ENCODE results near the gene DDX5. TPM values are rescaled to one million over a fixed set of nuclear protein-coding genes. Genes with fewer than 3 reads are reported as not detected.

The DDX5 gene
- total RNA-seq, 3 donors from 2014 or later = 616 to 794 (median 655) TPM

- H3K36me3 ChIP-seq = peaks cover 26% of the 10 kb centered on the region
- H3K9me3 ChIP-seq = no peaks in the 10 kb centered on the region
- DNase-seq (ENCODE audit: low spot score in 2 of 2) = no peak
- intact Hi-C loops (cut with DNase I; ENCODE audit: low total_unique reads) = no loop called here
- H3K4me1 ChIP-seq = no peaks in the 10 kb centered on the region
- peak overlapping the region; percentile 16 to 28 for H3K27ac ChIP-seq
- no peak overlapping the region for H3K4me3 ChIP-seq
- TF ChIP-seq CTCF (IDR thresholded peaks at IDR 0.05) (no peak), POLR2AphosphoS5 (IDR thresholded peaks at IDR 0.05) (no peak), POLR2A (IDR thresholded peaks at IDR 0.05) (no peak)
- H3K27me3 ChIP-seq = no peaks in the 10 kb centered on the region
Measured at GRCh38 chr17:64531955-64532371, 25.9 kb upstream of the DDX5 start.

- H3K9me3 ChIP-seq = no peaks in the 10 kb centered on the region
- no peak for TF ChIP-seq POLR2A (IDR thresholded peaks at IDR 0.05)
- TF ChIP-seq CTCF (IDR thresholded peaks at IDR 0.05) = no peak
- TF ChIP-seq POLR2AphosphoS5 (IDR thresholded peaks at IDR 0.05) = no peak
- peaks cover 37% of the 10 kb centered on the region for H3K36me3 ChIP-seq
- intact Hi-C loops (cut with DNase I; ENCODE audit: low total_unique reads) = no loop called here
- no peaks in the 10 kb centered on the region for H3K27me3 ChIP-seq
- no peak overlapping the region for H3K27ac ChIP-seq
- DNase-seq (ENCODE audit: low spot score in 2 of 2) = no peak
- H3K4me1 ChIP-seq = no peaks in the 10 kb centered on the region
- no peak overlapping the region for H3K4me3 ChIP-seq
Measured at GRCh38 chr17:64529221-64529620, 23.1 kb upstream of the DDX5 start.

GRCh38 chr17:64527914-64528313 is 21.8 kb upstream of the DDX5 start:
- no peaks in the 10 kb centered on the region for H3K9me3 ChIP-seq
- no peak overlapping the region for H3K4me3 ChIP-seq
- H3K27me3 ChIP-seq = no peaks in the 10 kb centered on the region
- no peak overlapping the region for H3K27ac ChIP-seq
- no peak for DNase-seq (ENCODE audit: low spot score in 2 of 2)
- peaks cover 35% of the 10 kb centered on the region for H3K36me3 ChIP-seq
- H3K4me1 ChIP-seq = no peaks in the 10 kb centered on the region
- TF ChIP-seq POLR2A (IDR thresholded peaks at IDR 0.05) (no peak), POLR2AphosphoS5 (IDR thresholded peaks at IDR 0.05) (no peak), CTCF (IDR thresholded peaks at IDR 0.05) (no peak)
- intact Hi-C loops (cut with DNase I; ENCODE audit: low total_unique reads) = no loop called here

GRCh38 chr17:64520359-64520758 is 14.3 kb upstream of the DDX5 start:
- Histone ChIP-seq H3K9me3 (no peaks in the 10 kb centered on the region), H3K4me1 (no peaks in the 10 kb centered on the region), H3K27me3 (no peaks in the 10 kb centered on the region), H3K27ac (no peak overlapping the region), H3K4me3 (no peak overlapping the region), H3K36me3 (peaks cover 8% of the 10 kb centered on the region)
- no peak for DNase-seq (ENCODE audit: low spot score in 2 of 2)
- TF ChIP-seq CTCF (IDR thresholded peaks at IDR 0.05) (no peak), POLR2AphosphoS5 (IDR thresholded peaks at IDR 0.05) (no peak), POLR2A (IDR thresholded peaks at IDR 0.05) (no peak)
- intact Hi-C loops (cut with DNase I; ENCODE audit: low total_unique reads) = no loop called here

GRCh38 chr17:64519601-64520000 is 13.5 kb upstream of the DDX5 start:
- no peak for DNase-seq (ENCODE audit: low spot score in 2 of 2)
- TF ChIP-seq CTCF (IDR thresholded peaks at IDR 0.05) = no peak
- TF ChIP-seq POLR2AphosphoS5 (IDR thresholded peaks at IDR 0.05) = no peak
- no peak for TF ChIP-seq POLR2A (IDR thresholded peaks at IDR 0.05)
- H3K36me3 ChIP-seq = peaks cover 4% of the 10 kb centered on the region
- no peaks in the 10 kb centered on the region for H3K4me1 ChIP-seq
- no peaks in the 10 kb centered on the region for H3K9me3 ChIP-seq
- no peaks in the 10 kb centered on the region for H3K27me3 ChIP-seq
- H3K27ac ChIP-seq = no peak overlapping the region
- H3K4me3 ChIP-seq = no peak overlapping the region
- intact Hi-C loops (cut with DNase I; ENCODE audit: low total_unique reads) = no loop called here
